ENCODE measurements around the gene MAP3K20. TPM values are rescaled to one million over a fixed set of nuclear protein-coding genes. Genes with fewer than 3 reads are reported as not detected.

Gene MAP3K20
- total and polyA plus RNA-seq, 2 of the 4 experiments (the other 2 are of a cell fraction): 27.5 to 84.4 TPM

DNA sequence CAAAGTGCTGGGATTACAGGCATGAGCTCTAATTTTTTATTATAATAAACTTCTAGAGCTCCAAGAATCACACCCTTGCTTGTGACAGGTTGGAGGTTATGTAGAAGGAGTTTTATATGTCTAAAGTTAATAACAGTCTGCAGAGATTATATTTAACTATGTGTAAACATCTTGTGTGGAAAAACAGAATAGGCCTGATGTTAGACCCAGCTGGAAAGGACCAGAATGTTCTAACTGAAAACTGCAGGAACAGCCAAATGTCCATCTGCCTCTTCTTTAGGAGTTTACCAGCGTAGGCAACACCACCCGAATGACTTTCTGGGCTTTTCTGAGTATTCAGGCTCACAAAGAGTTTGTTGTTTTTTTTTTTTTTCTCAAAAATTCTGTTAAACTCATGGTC is 211.9 kb downstream of the MAP3K20 start:
- Histone ChIP-seq H2BK5ac (ENCODE audit: low read depth, low read length, poor library complexity, severe bottlenecking) (no peak overlapping the region), H3K9ac (ENCODE audit: low read depth, low read length) (no peak overlapping the region), H3K4me3 (ENCODE audit: insufficient read depth, low read depth, low read length) (no peak overlapping the region), H2AFZ (replicated peaks; ENCODE audit: low read length, poor library complexity) (no peak overlapping the region), H4K8ac (ENCODE audit: low read depth in 2 of 2, low read length in 2 of 2) (no peak overlapping the region), H4K20me1 (ENCODE audit: insufficient read depth, low read length) (no peaks in the 10 kb centered on the region), H2BK20ac (ENCODE audit: low read depth, low read length) (no peak overlapping the region), H3K36me3 (ENCODE audit: control insufficient read depth, insufficient read depth, low read length) (no peaks in the 10 kb centered on the region), H4K91ac (ENCODE audit: insufficient read depth, low read depth, low read length) (no peak overlapping the region), H2AK5ac (ENCODE audit: low read depth, low read length) (no peak overlapping the region), H3K9me3 (ENCODE audit: control insufficient read depth, insufficient read depth, low read length) (no peaks in the 10 kb centered on the region), H3K23ac (ENCODE audit: low read depth, low read length) (no peak overlapping the region), H3K4me2 (ENCODE audit: low read depth, low read length) (no peak overlapping the region), H2BK15ac (ENCODE audit: low read depth, low read length) (no peak overlapping the region), H3K9me1 (ENCODE audit: insufficient read depth, low read length) (no peaks in the 10 kb centered on the region), H3K14ac (replicated peaks; ENCODE audit: low read depth, low read length) (no peak overlapping the region), H3K4me1 (ENCODE audit: control insufficient read depth, insufficient read depth, low read length) (no peaks in the 10 kb centered on the region; the same call in 1 of the 2 replicates), H4K5ac (ENCODE audit: low read depth, low read length) (no peak overlapping the region), H3K56ac (ENCODE audit: extremely low read depth, insufficient read depth, low read length) (no peak overlapping the region), H2BK120ac (ENCODE audit: low read depth, low read length) (no peak overlapping the region), H3K79me1 (ENCODE audit: low read depth in 1 of 2, low read length in 2 of 2) (no peaks in the 10 kb centered on the region), H3K4ac (ENCODE audit: low read depth, low read length) (no peak overlapping the region), H3K27ac (ENCODE audit: insufficient read depth, low read length) (no peak overlapping the region), H3K27me3 (ENCODE audit: control insufficient read depth, insufficient read depth, low read length) (peaks cover under 1% of the 10 kb centered on the region; the same call in 1 of the 2 replicates), H2AK9ac (replicated peaks; ENCODE audit: low read depth, low read length, poor library complexity) (no peak overlapping the region), H3K18ac (ENCODE audit: low read depth, low read length) (no peak overlapping the region)
- in situ Hi-C loops (cut with MboI; ENCODE audit: low sequenced_read_pairs) (no loop called here), dilution Hi-C loops (cut with HindIII; ENCODE audit: low sequenced_read_pairs, unreplicated experiment) (no loop called here), intact Hi-C loops (cut with micrococcal nuclease) (no loop called here)
- CTCF ChIA-PET: no interaction called here
- DNase-seq: no peak
- no TSS peak for BruUV-seq (replicated peaks)
- POLR2A ChIA-PET (ENCODE audit: unreplicated experiment): no interaction called here
- no peak for ATAC-seq (ENCODE audit: low read depth)
- WGBS, 2 experiments (ENCODE audit: extremely low coverage in 2 of 2, insufficient read length in 1 of 2): no CpG with 5 or more reads among the region's 2 CpGs
- TF ChIP-seq MAFK (IDR thresholded peaks at IDR 0.05; ENCODE audit: low read depth, low read length) (no peak), BHLHE40 (IDR thresholded peaks at IDR 0.05; ENCODE audit: low read depth, low read length) (no peak), FOS (IDR thresholded peaks at IDR 0.05; ENCODE audit: low read depth, low read length) (no peak), POLR2A (IDR thresholded peaks at IDR 0.05; ENCODE audit: low read depth, low read length) (no peak), SMC3 (IDR thresholded peaks at IDR 0.05; ENCODE audit: low read depth, low read length) (no peak), MAZ (IDR thresholded peaks at IDR 0.05; ENCODE audit: borderline replicate concordance, low read depth, low read length) (no peak), CHD1 (IDR thresholded peaks at IDR 0.05; ENCODE audit: low read depth, low read length) (no peak), RCOR1 (IDR thresholded peaks at IDR 0.05; ENCODE audit: insufficient replicate concordance, low read length) (no peak), CEBPB (IDR thresholded peaks at IDR 0.05; ENCODE audit: low read depth, low read length) (no peak), RAD21 (IDR thresholded peaks at IDR 0.05; ENCODE audit: low read length) (no peak), RFX5 (IDR thresholded peaks at IDR 0.05; ENCODE audit: low read depth, low read length) (no peak), MXI1 (IDR thresholded peaks at IDR 0.05; ENCODE audit: borderline replicate concordance, low read depth, low read length) (no peak), USF2 (IDR thresholded peaks at IDR 0.05; ENCODE audit: low read depth, low read length) (no peak), NFE2L2 (IDR thresholded peaks at IDR 0.05; ENCODE audit: low read depth, low read length) (no peak)
- TF ChIP-seq, protein P1, sequence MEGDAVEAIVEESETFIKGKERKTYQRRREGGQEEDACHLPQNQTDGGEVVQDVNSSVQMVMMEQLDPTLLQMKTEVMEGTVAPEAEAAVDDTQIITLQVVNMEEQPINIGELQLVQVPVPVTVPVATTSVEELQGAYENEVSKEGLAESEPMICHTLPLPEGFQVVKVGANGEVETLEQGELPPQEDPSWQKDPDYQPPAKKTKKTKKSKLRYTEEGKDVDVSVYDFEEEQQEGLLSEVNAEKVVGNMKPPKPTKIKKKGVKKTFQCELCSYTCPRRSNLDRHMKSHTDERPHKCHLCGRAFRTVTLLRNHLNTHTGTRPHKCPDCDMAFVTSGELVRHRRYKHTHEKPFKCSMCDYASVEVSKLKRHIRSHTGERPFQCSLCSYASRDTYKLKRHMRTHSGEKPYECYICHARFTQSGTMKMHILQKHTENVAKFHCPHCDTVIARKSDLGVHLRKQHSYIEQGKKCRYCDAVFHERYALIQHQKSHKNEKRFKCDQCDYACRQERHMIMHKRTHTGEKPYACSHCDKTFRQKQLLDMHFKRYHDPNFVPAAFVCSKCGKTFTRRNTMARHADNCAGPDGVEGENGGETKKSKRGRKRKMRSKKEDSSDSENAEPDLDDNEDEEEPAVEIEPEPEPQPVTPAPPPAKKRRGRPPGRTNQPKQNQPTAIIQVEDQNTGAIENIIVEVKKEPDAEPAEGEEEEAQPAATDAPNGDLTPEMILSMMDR (conservative IDR thresholded peaks at IDR 0.05; ENCODE audit: low read depth, low read length): no peak
- TF ChIP-seq, protein P2, sequence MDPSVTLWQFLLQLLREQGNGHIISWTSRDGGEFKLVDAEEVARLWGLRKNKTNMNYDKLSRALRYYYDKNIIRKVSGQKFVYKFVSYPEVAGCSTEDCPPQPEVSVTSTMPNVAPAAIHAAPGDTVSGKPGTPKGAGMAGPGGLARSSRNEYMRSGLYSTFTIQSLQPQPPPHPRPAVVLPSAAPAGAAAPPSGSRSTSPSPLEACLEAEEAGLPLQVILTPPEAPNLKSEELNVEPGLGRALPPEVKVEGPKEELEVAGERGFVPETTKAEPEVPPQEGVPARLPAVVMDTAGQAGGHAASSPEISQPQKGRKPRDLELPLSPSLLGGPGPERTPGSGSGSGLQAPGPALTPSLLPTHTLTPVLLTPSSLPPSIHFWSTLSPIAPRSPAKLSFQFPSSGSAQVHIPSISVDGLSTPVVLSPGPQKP (IDR thresholded peaks at IDR 0.05; ENCODE audit: borderline replicate concordance, low read depth, low read length): no peak
